MCF 10A (cell line): Measurements from ENCODE around the gene GPR176. TPM values are rescaled to one million over a fixed set of nuclear protein-coding genes. Genes with fewer than 3 reads are reported as not detected.

Experiments used
- BruUV-seq: library from RNA; stranded (reverse); fragments of 400-500 nt; replicated peaks from 2 replicates; lab custom pipeline; 2021; lab: Mats Ljungman, UMichigan
- CTCF ChIA-PET: fragments of 300-600 bp; sonication (Branson Sonifier 250); formaldehyde crosslinking; extraction: SDS; loops from one replicate; lab custom pipeline; 2021; ENCODE audit warnings: antibody characterized with exemption, inconsistent platforms; lab: Yijun Ruan, JAX
- POLR2A ChIA-PET: fragments of 300-600, 350-650 bp; sonication (Branson Sonifier 250); formaldehyde crosslinking; extraction: SDS; loops from one replicate; lab custom pipeline; 2020; ENCODE audit warnings: antibody characterized with exemption, inconsistent platforms; lab: Yijun Ruan, JAX
- DNase-seq: peaks from one replicate; pipeline ENCODE4 v3.0.0-alpha.2; 2018; ENCODE audit not compliant: unreplicated experiment
- H3K27ac Mint-ChIP-seq: one replicate; pipeline ENCODE4 v1.8.0; 2022; ENCODE audit warnings: mild to moderate bottlenecking, low read depth, mixed read lengths; ENCODE audit not compliant: unreplicated experiment
- H3K27me3 Mint-ChIP-seq: one replicate; pipeline ENCODE4 v1.8.0; 2022; ENCODE audit warnings: mixed read lengths; ENCODE audit not compliant: insufficient read depth, unreplicated experiment
- H3K36me3 Mint-ChIP-seq: one replicate; pipeline ENCODE4 v1.8.0; 2022; ENCODE audit warnings: mild to moderate bottlenecking, moderate library complexity, mixed read lengths; ENCODE audit not compliant: insufficient read depth, unreplicated experiment
- H3K4me1 Mint-ChIP-seq: one replicate; pipeline ENCODE4 v1.8.0; 2022; ENCODE audit warnings: mixed read lengths; ENCODE audit not compliant: insufficient read depth, unreplicated experiment
- H3K4me3 Mint-ChIP-seq: one replicate; pipeline ENCODE4 v1.8.0; 2022; ENCODE audit warnings: mild to moderate bottlenecking, moderate library complexity, mixed read lengths; ENCODE audit not compliant: unreplicated experiment
- H3K9me3 Mint-ChIP-seq: one replicate; pipeline ENCODE4 v1.8.0; 2022; ENCODE audit warnings: mixed read lengths; ENCODE audit not compliant: unreplicated experiment
- intact Hi-C: fragments of 100-400 bp; cut with micrococcal nuclease; formaldehyde crosslinking; loops from 2 replicates; pipeline ENCODE4 v1.14.1; 2022
- total RNA-seq: library from RNA; stranded (reverse); gene quantifications from 2 replicates; pipeline ENCODE4 v1.2.3, GENCODE V29; 2022
- TF ChIP-seq, protein P1 (sequence below): fragments of 200-600 bp; IDR thresholded peaks from one replicate; pipeline ENCODE4 v1.8.0; 2022; ENCODE audit warnings: antibody characterized with exemption, mild to moderate bottlenecking; ENCODE audit not compliant: unreplicated experiment

GPR176 gene
- total RNA-seq, 1 experiment from 2014 or later: 1.8 TPM

DNA sequence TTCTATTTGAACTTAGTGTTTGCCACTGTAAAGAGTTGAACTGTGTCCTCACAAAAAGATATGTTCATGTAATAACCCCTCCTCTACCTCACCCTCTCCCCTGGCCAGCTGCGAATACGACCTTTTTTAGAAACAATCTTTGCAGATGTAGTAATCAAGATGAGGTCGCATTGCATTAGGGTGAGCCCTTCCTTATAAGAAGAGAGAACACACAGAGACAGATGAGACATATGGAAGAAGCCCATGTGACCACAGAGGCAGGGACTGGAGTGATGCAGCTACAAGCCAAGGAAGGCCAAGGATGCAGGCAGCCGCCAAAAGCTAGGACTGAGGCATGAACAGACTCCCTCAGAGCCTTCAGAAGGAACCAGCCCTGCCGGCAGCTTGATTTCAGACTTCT, 27.6 kb downstream of the GPR176 start:
- ChIA-PET CTCF (interaction anchor here (0.6 kb wide), 1 partner anchor 31 kb away, joined by 3 read pairs; no protein-coding TSS in a partner anchor), POLR2A (interaction anchor here (0.7 to 0.8 kb wide), 2 partner anchors 9 to 421 kb away, joined by 3 to 4 read pairs; no protein-coding TSS in a partner anchor)
- TF ChIP-seq, protein P1, sequence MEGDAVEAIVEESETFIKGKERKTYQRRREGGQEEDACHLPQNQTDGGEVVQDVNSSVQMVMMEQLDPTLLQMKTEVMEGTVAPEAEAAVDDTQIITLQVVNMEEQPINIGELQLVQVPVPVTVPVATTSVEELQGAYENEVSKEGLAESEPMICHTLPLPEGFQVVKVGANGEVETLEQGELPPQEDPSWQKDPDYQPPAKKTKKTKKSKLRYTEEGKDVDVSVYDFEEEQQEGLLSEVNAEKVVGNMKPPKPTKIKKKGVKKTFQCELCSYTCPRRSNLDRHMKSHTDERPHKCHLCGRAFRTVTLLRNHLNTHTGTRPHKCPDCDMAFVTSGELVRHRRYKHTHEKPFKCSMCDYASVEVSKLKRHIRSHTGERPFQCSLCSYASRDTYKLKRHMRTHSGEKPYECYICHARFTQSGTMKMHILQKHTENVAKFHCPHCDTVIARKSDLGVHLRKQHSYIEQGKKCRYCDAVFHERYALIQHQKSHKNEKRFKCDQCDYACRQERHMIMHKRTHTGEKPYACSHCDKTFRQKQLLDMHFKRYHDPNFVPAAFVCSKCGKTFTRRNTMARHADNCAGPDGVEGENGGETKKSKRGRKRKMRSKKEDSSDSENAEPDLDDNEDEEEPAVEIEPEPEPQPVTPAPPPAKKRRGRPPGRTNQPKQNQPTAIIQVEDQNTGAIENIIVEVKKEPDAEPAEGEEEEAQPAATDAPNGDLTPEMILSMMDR: no peak
- H3K4me3 Mint-ChIP-seq: no peak overlapping the region
- no peaks in the 10 kb centered on the region for H3K9me3 Mint-ChIP-seq
- intact Hi-C loops: no loop called here
- no peaks in the 10 kb centered on the region for H3K36me3 Mint-ChIP-seq
- peaks cover 7% of the 10 kb centered on the region for H3K4me1 Mint-ChIP-seq
- no peak overlapping the region for H3K27ac Mint-ChIP-seq
- BruUV-seq: no TSS peak
- no peak for DNase-seq
- H3K27me3 Mint-ChIP-seq: no peaks in the 10 kb centered on the region

DNA sequence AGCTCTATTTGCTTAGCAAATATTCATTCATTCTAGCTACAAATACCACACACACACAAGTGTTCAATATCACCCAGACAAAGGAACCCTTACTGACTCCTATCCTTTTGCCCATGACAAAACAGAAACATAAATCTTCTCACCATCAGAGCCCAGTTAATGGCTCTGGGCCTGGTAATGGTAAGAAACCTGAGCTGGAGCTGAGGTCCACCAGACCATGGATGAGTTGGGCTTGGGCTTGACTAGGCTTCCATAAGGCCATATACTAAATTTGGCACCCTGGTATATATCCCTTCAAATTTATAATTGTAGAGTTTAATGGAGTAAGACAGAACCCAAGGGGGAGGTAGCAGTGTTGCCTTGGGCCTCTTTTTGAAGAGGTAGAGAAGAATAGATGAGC, 29.4 kb downstream of the GPR176 start:
- CTCF ChIA-PET: interaction anchor here (0.7 to 0.9 kb wide), 4 partner anchors 11 to 135 kb away, joined by 3 to 5 read pairs (median 4); no protein-coding TSS in a partner anchor
- TF ChIP-seq, protein P1: no peak

DNA sequence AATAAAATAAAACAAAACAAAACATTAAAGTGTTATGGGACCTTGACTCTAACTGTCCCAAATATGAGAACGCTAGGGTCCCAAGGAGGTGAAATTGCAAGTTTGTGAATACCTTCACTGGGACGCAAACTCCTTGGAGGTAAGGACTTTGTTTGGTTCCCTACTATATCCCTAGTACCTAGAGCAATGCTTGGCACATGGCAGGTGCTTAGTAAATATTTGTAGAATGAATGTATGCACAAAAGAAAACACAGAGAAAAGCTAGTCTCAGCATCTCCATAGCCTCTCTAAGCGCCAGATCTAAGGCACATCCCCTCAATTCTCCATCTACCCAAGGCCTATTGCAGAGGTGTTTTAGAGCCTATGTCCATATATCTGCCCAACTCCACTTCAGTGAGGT, 30.5 kb downstream of the GPR176 start:
- H3K9me3 Mint-ChIP-seq: no peaks in the 10 kb centered on the region
- DNase-seq: no peak
- no TSS peak for BruUV-seq
- TF ChIP-seq, protein P1: no peak
- no peaks in the 10 kb centered on the region for H3K27me3 Mint-ChIP-seq
- intact Hi-C loops: loop anchor here (2.0 to 10.0 kb wide), 3 partner anchors 43 to 148 kb away; partner anchors contain the start of gene SRP14
- no peak overlapping the region for H3K27ac Mint-ChIP-seq
- H3K36me3 Mint-ChIP-seq: no peaks in the 10 kb centered on the region
- ChIA-PET CTCF (interaction anchor here (0.6 to 0.8 kb wide), 3 partner anchors 14 to 730 kb away, joined by 3 to 4 read pairs (median 3); no protein-coding TSS in a partner anchor), POLR2A (interaction anchor here (0.8 kb wide), 1 partner anchor 45 kb away, joined by 3 read pairs; the partner anchor contains the start of gene EIF2AK4)
- no peak overlapping the region for H3K4me3 Mint-ChIP-seq
- peaks cover 16% of the 10 kb centered on the region for H3K4me1 Mint-ChIP-seq

More for the DNA sequence above, 29.4 kb downstream of the GPR176 start:
- Mint-ChIP-seq H3K4me3 (no peak overlapping the region), H3K9me3 (no peaks in the 10 kb centered on the region), H3K36me3 (no peaks in the 10 kb centered on the region), H3K4me1 (peaks cover 7% of the 10 kb centered on the region), H3K27ac (no peak overlapping the region), H3K27me3 (no peaks in the 10 kb centered on the region)
- BruUV-seq: no TSS peak
- DNase-seq: no peak
- intact Hi-C loops: no loop called here
- POLR2A ChIA-PET: interaction anchor here (1.0 to 1.1 kb wide), 3 partner anchors 43 to 80 kb away, joined by 3 to 5 read pairs (median 3); partner anchors contain the start of gene EIF2AK4

DNA sequence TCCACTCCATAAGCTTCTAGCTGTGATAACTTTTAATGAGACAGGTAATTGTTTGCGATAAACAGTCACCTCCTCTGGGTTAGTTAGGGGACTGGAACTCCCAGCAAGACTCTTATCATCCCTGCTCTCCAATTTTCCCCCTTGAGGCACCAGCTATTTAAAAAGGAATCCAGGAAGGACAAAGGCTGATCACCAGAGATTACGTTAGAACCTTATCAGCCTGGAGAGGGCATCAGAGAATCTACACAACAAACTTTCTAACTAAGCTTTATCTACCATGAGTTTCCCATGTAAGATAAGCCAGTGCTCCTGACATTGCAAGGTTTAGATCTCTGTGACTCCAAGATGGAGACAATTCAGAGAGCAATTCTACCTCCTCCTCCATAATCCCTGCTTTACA, 31.3 kb downstream of the GPR176 start:
- intact Hi-C loops: loop anchor here (2.0 to 10.0 kb wide), 3 partner anchors 44 to 148 kb away; partner anchors contain the start of gene SRP14

More for the DNA sequence above, 31.3 kb downstream of the GPR176 start:
- TF ChIP-seq, protein P1: no peak
- Mint-ChIP-seq H3K27ac (peak overlapping the region; percentile 85), H3K36me3 (no peaks in the 10 kb centered on the region), H3K4me3 (no peak overlapping the region), H3K27me3 (no peaks in the 10 kb centered on the region), H3K9me3 (no peaks in the 10 kb centered on the region), H3K4me1 (peaks cover 16% of the 10 kb centered on the region)
- CTCF ChIA-PET: interaction anchor here (0.5 to 3.0 kb wide), 16 partner anchors 8 to 275 kb away, joined by 3 to 33 read pairs (median 6); partner anchors contain the start of gene EIF2AK4
- no TSS peak for BruUV-seq
- no peak for DNase-seq
- POLR2A ChIA-PET: interaction anchor here (0.7 to 2.4 kb wide), 4 partner anchors 33 to 1566 kb away, joined by 3 to 24 read pairs (median 6); partner anchors contain the start of gene EIF2AK4
